Measurements from ENCODE around the gene SLC1A2.

SLC1A2 gene

DNA sequence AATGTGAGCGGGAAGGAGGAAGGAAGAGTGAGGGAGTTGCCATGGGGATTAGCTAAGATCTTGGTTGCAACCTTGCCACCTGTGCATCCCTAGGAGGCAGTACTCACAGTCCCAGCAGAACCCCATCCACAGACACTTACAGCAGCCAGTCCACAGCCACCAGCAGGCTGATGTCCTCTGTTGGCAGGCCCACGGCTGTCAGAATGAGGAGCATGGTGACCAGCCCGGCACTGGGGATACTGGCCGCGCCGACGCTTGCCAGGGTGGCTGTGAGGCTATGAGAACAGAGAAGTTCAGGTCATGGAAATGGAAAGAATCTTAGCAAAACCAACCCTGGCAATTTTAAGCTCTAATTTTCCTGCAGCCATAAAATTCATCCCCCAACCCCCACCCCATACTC lies 138.6 kb downstream of the SLC1A2 start:
- TF ChIP-seq, protein P1, sequence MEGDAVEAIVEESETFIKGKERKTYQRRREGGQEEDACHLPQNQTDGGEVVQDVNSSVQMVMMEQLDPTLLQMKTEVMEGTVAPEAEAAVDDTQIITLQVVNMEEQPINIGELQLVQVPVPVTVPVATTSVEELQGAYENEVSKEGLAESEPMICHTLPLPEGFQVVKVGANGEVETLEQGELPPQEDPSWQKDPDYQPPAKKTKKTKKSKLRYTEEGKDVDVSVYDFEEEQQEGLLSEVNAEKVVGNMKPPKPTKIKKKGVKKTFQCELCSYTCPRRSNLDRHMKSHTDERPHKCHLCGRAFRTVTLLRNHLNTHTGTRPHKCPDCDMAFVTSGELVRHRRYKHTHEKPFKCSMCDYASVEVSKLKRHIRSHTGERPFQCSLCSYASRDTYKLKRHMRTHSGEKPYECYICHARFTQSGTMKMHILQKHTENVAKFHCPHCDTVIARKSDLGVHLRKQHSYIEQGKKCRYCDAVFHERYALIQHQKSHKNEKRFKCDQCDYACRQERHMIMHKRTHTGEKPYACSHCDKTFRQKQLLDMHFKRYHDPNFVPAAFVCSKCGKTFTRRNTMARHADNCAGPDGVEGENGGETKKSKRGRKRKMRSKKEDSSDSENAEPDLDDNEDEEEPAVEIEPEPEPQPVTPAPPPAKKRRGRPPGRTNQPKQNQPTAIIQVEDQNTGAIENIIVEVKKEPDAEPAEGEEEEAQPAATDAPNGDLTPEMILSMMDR (IDR thresholded peaks at IDR 0.05; ENCODE audit: insufficient read depth, low read length, poor library complexity, severe bottlenecking) = no peak
- no peak for DNase-seq (ENCODE audit: extremely low read depth, insufficient read length)
- no peaks in the 10 kb centered on the region for H3K27me3 ChIP-seq (replicated peaks; ENCODE audit: control insufficient read depth, insufficient read depth, low read length)
- no peak overlapping the region for H3K4me3 ChIP-seq (replicated peaks; ENCODE audit: low read depth, low read length)
- no peaks in the 10 kb centered on the region for H3K36me3 ChIP-seq (ENCODE audit: control insufficient read depth, insufficient read depth, low read length)

DNA sequence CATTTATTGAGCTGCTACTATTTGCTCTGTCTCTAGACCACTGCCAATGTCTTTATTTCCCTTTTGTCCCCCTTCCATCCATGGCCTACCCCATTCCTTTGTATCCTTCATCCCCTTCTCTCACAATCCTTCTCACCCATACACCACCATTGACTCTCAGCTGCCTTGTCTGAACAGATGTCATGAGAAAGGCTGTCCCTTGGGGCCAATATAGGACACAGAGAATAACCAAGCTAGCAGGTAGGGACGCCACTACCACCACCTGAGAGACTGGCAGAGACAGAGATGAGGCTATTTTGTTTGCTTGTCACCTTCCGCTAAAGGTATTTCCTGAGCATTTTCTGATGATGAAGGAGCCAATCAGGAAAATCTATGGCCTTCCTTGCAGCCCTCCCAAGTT lies 141.5 kb downstream of the SLC1A2 start:
- no peaks in the 10 kb centered on the region for H3K36me3 ChIP-seq (ENCODE audit: control insufficient read depth, insufficient read depth, low read length)
- TF ChIP-seq, protein P1 (IDR thresholded peaks at IDR 0.05; ENCODE audit: insufficient read depth, low read length, poor library complexity, severe bottlenecking) = no peak
- DNase-seq (ENCODE audit: extremely low read depth, insufficient read length) = no peak

DNA sequence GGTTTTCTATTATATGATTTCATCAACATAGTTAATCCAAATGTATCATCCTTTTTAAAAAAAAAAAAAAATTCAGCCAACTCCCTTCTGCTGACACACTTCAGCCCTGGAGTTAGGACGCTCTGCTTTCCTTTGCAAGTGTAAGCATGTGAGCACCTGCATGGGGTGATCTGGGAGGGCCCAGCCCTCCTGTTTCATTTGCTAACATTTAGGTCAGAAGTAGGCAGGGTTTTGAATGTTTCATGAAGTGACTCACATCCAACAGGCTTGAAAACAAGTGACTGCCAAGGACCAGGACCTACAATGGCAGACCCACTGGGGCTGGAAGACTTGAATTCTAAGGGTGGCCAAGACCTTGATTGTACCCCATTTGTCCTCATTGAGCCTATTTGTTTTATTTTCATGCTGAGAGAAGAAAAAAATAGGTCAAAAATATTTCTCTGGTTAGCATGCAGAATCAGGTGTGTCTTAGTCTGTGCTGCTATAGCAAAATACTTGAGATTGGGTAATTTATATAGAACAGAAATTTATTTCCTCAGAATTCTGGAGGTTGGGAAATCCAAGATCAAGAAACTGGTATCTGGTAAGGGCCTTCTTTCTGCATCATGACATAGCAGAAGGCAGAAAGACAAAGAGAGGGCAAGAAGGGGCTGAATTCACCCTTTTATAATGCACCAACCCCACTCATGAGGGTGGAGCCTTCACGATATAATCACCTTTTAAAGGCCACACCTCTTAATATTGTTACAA lies 142.8 kb downstream of the SLC1A2 start:
- Histone ChIP-seq H3K27me3 (replicated peaks; ENCODE audit: control insufficient read depth, insufficient read depth, low read length) (no peaks in the 10 kb centered on the region), H3K36me3 (ENCODE audit: control insufficient read depth, insufficient read depth, low read length) (no peaks in the 10 kb centered on the region), H3K4me3 (replicated peaks; ENCODE audit: low read depth, low read length) (no peak overlapping the region)
- TF ChIP-seq, protein P1 (IDR thresholded peaks at IDR 0.05; ENCODE audit: insufficient read depth, low read length, poor library complexity, severe bottlenecking) = no peak
- DNase-seq (ENCODE audit: extremely low read depth, insufficient read length) = no peak

More for the DNA sequence above, 141.5 kb downstream of the SLC1A2 start:
- H3K4me3 ChIP-seq (replicated peaks; ENCODE audit: low read depth, low read length) = no peak overlapping the region
- no peaks in the 10 kb centered on the region for H3K27me3 ChIP-seq (replicated peaks; ENCODE audit: control insufficient read depth, insufficient read depth, low read length)

DNA sequence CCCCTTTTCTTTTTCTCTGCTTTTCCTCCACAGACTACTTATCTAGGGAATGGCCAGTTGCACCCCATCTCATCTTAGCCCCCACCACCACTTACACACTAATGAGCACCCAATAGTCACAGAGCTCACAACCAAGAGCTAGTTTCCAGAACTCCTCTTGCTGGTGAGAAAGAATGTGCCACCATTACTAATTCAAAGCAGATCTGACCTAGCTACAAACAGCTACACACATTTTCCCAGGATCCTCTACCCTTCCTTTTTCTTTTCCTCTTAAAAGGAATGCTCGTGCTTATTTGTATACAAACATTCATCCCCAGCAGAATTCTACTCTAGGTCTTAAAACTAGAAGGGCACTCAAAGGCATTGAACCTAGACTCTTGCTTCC lies 143.6 kb downstream of the SLC1A2 start:
- Histone ChIP-seq H3K27me3 (replicated peaks; ENCODE audit: control insufficient read depth, insufficient read depth, low read length) (no peaks in the 10 kb centered on the region), H3K36me3 (ENCODE audit: control insufficient read depth, insufficient read depth, low read length) (no peaks in the 10 kb centered on the region), H3K4me3 (replicated peaks; ENCODE audit: low read depth, low read length) (no peak overlapping the region)
- TF ChIP-seq, protein P1 (IDR thresholded peaks at IDR 0.05; ENCODE audit: insufficient read depth, low read length, poor library complexity, severe bottlenecking) = no peak
- DNase-seq (ENCODE audit: extremely low read depth, insufficient read length) = no peak

DNA sequence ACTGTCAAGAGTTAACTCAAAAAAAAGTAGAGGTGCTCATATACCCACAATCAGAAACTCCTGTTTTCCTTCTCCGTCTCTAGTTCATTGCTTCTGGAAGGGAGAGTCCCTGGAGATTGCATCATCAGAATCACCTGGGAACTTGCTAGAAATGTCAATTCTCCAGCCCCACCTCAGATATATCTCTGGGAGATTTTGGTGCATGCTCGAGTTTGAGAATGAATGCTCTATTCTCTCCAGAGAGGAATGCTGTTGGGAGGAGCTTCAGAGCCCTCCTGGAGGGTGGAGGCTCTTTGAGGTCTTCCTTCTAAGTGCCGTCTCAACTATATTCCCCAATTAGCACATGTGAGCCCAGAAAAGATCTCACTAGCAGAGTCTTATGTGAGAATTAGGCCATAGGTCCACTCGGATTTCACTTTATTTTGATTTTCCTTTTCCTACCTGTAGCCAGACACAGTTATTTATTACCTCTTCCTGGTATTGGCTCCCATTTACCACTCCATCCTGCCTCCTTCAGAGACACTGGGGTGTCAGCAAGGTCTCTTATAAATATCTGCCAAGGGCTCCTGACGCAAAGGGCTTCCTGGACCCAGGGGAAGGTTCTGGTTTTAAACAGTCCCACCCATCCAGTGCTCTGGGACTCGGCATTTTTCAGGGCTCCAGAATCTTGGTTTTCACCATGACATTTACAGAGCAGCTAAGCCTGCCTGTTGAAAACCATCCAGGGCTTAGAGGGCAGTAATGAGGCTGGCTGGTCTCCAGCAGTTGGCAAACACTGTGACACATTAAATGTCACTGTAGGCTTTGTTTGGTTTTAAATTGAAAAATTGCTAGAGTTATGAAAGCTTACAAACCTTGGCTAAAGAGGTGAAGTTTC lies 144.2 kb downstream of the SLC1A2 start:
- TF ChIP-seq, protein P1 (IDR thresholded peaks at IDR 0.05; ENCODE audit: insufficient read depth, low read length, poor library complexity, severe bottlenecking) = no peak
- H3K4me3 ChIP-seq (replicated peaks; ENCODE audit: low read depth, low read length) = no peak overlapping the region
- no peak for DNase-seq (ENCODE audit: extremely low read depth, insufficient read length)
- H3K36me3 ChIP-seq (ENCODE audit: control insufficient read depth, insufficient read depth, low read length) = no peaks in the 10 kb centered on the region
- H3K27me3 ChIP-seq (replicated peaks; ENCODE audit: control insufficient read depth, insufficient read depth, low read length) = no peaks in the 10 kb centered on the region
